HepG2 (cell line): Measurements from ENCODE around the gene ZIC2. TPM values are rescaled to one million over a fixed set of nuclear protein-coding genes. Genes with fewer than 3 reads are reported as not detected.

Experiments used
- ADNP ChIP-seq: sonication (generic); formaldehyde crosslinking; IDR thresholded peaks from 2 replicates; pipeline ENCODE4 v1.4.0; 2020; ENCODE audit warnings: missing genetic modification reagents
- ARNT2 ChIP-seq: sonication (generic); formaldehyde crosslinking; IDR thresholded peaks from 2 replicates; pipeline ENCODE4 v1.8.0; 2022; ENCODE audit warnings: mild to moderate bottlenecking, low read depth, missing genetic modification reagents, moderate library complexity
- BCL6 ChIP-seq: IDR thresholded peaks from 2 replicates; pipeline ENCODE4 v1.6.1; 2016; ENCODE audit warnings: missing genetic modification reagents, missing compliant biosample characterization
- CSRNP2 ChIP-seq: sonication (generic); formaldehyde crosslinking; conservative IDR thresholded peaks from 2 replicates; pipeline ENCODE4 v1.8.0; 2022; ENCODE audit warnings: low read depth, missing genetic modification reagents
- FOXA3 ChIP-seq: IDR thresholded peaks from 2 replicates; pipeline ENCODE4 v1.6.1; 2016; ENCODE audit warnings: missing genetic modification reagents, missing compliant biosample characterization
- FOXK1 ChIP-seq: sonication (generic); formaldehyde crosslinking; IDR thresholded peaks from 2 replicates; pipeline ENCODE4 v1.4.0; 2020; ENCODE audit warnings: low read depth, missing genetic modification reagents, borderline replicate concordance
- HNRNPL ChIP-seq: fragments of 200-400 bp; formaldehyde crosslinking; IDR thresholded peaks from 2 replicates; pipeline ENCODE4 v1.6.1; 2017; ENCODE audit warnings: mild to moderate bottlenecking, low read depth, low read length
- HOXA5 ChIP-seq: sonication (generic); formaldehyde crosslinking; IDR thresholded peaks from 2 replicates; pipeline ENCODE4 v1.4.0; 2020; ENCODE audit warnings: missing genetic modification reagents
- KLF13 ChIP-seq: sonication (generic); formaldehyde crosslinking; IDR thresholded peaks from 2 replicates; pipeline ENCODE4 v1.4.0; 2020; ENCODE audit warnings: mild to moderate bottlenecking, missing genetic modification reagents
- MYC ChIP-seq: sonication (generic); formaldehyde crosslinking; IDR thresholded peaks from 2 replicates; pipeline ENCODE4 v1.9.0; 2021; ENCODE audit warnings: missing genetic modification reagents, borderline replicate concordance
- NFIB ChIP-seq: sonication (generic); formaldehyde crosslinking; IDR thresholded peaks from 2 replicates; pipeline ENCODE4 v1.9.0; 2021; ENCODE audit warnings: missing genetic modification reagents, mild to moderate bottlenecking, borderline replicate concordance
- SAP130 ChIP-seq: IDR thresholded peaks from 2 replicates; pipeline ENCODE4 v1.6.1; 2016; ENCODE audit warnings: low read depth
- SYNCRIP ChIP-seq: fragments of 200-400 bp; formaldehyde crosslinking; IDR thresholded peaks from 2 replicates; pipeline ENCODE4 v1.6.1; 2018; ENCODE audit warnings: mild to moderate bottlenecking, low read depth, low read length; ENCODE audit not compliant: insufficient read depth
- TCF7L2 ChIP-seq: IDR thresholded peaks from 2 replicates; pipeline ENCODE4 v1.6.1; 2011; ENCODE audit warnings: mild to moderate bottlenecking, low read depth, low read length, moderate library complexity
- ZFP62 ChIP-seq: sonication (generic); formaldehyde crosslinking; IDR thresholded peaks from 2 replicates; pipeline ENCODE4 v1.4.0; 2020; ENCODE audit warnings: missing genetic modification reagents
- ZFP82 ChIP-seq: sonication (generic); formaldehyde crosslinking; IDR thresholded peaks from 2 replicates; pipeline ENCODE4 v1.5.1; 2020; ENCODE audit warnings: mild to moderate bottlenecking, missing genetic modification reagents, borderline replicate concordance
- ZFY ChIP-seq: sonication (generic); formaldehyde crosslinking; IDR thresholded peaks from 2 replicates; pipeline ENCODE4 v1.4.0; 2020; ENCODE audit warnings: missing genetic modification reagents
- ZNF121 ChIP-seq: sonication (generic); formaldehyde crosslinking; IDR thresholded peaks from 2 replicates; pipeline ENCODE4 v1.5.0; 2020; ENCODE audit warnings: mild to moderate bottlenecking, missing genetic modification reagents
- ZNF138 ChIP-seq: sonication (generic); formaldehyde crosslinking; IDR thresholded peaks from 2 replicates; pipeline ENCODE4 v1.5.0; 2020; ENCODE audit warnings: mild to moderate bottlenecking, low read depth, missing genetic modification reagents
- ZNF441 ChIP-seq: sonication (generic); formaldehyde crosslinking; IDR thresholded peaks from 2 replicates; pipeline ENCODE4 v1.7.0; 2021; ENCODE audit warnings: missing genetic modification reagents, borderline replicate concordance
- ZNF644 ChIP-seq: IDR thresholded peaks from 2 replicates; pipeline ENCODE4 v1.6.1; 2016; ENCODE audit warnings: low read depth
- ZNF672 ChIP-seq: sonication (generic); formaldehyde crosslinking; IDR thresholded peaks from 2 replicates; pipeline ENCODE4 v1.8.1; 2022; ENCODE audit warnings: missing genetic modification reagents
- ZNF776 ChIP-seq: sonication (generic); formaldehyde crosslinking; IDR thresholded peaks from 2 replicates; pipeline ENCODE4 v1.4.0; 2020; ENCODE audit warnings: mild to moderate bottlenecking, missing genetic modification reagents
- ZNF83 ChIP-seq: sonication (generic); formaldehyde crosslinking; IDR thresholded peaks from 2 replicates; pipeline ENCODE4 v1.4.0; 2020; ENCODE audit warnings: missing genetic modification reagents, mild to moderate bottlenecking, borderline replicate concordance
- polyA plus RNA-seq, 8 experiments: library from polyadenylated mRNA; depleted of rRNA in 3 of 8; stranded (reverse) in 7 of 8; unstranded in 1 of 8; fragments of >200 nt; fragmentation: Illumina TruSeq in 4 of 8; extraction: Trizol in 4 of 8; gene quantifications; 2 replicates each; pipeline versions ENCODE4 v1.2.1 to v1.2.3, GENCODE V29; 2011 to 2016; ENCODE audit warnings: low read depth in 4 of 8, missing spikeins in 1 of 8, mixed read lengths in 1 of 8; ENCODE audit not compliant: insufficient read depth in 1 of 8
- total RNA-seq, 5 experiments: library from RNA; depleted of rRNA; stranded (reverse); fragments of >200 nt; fragmentation: Illumina TruSeq; extraction: Trizol; gene quantifications; 2 replicates each; pipeline ENCODE4 v1.2.3, GENCODE V29; 2016; ENCODE audit warnings: low read depth in 1 of 5
- TF ChIP-seq, protein P1 (sequence below): sonication (generic); formaldehyde crosslinking; IDR thresholded peaks from 2 replicates; pipeline ENCODE4 v1.9.0; 2021; ENCODE audit warnings: missing genetic modification reagents, mild to moderate bottlenecking, borderline replicate concordance
- TF ChIP-seq, protein P2 (sequence below): sonication (generic); formaldehyde crosslinking; IDR thresholded peaks from 2 replicates; pipeline ENCODE4 v1.5.0; 2020; ENCODE audit warnings: mild to moderate bottlenecking, missing genetic modification reagents, borderline replicate concordance

ZIC2 gene
- total and polyA plus RNA-seq, 2 of the 13 experiments (the other 11 are each of a cell fraction or from before 2014, with no cell fraction given), result 0.13 TPM; not detected in 1

DNA sequence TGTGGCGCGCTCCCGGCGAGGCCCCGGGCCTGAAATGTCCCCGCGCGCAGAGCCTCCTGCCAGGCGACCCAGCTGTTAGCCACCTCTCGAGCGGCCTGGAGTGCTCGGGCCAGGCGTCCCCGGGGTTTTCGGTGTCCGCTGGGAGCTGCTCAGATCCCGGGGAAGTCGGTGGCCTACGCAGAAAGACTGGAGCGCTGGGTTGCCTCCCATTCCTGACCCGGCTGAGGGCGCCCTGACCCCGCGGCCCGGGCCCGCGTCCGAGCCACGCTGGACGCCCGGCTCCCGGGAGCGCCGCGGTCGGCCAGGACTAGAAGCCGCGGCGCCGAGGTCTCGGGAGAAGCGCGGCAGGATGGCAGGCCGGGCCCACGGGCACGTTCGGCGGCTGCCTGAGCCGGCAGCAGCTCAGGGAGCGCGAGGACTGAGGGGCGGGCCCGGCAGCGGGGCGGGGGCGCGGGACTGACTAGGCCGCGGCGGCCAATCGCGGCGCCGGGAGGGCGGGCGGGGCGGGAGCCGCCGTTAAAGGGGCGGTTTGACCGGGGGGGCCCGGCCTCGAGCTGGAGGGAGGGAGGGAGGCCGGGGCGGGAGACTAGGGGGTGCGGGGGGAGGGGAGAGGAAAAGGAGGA lies 1.3 kb upstream of the ZIC2 start (continued):
- TF ChIP-seq ZFY (CRISPR knock-in tag) (peak; percentile 78), ARNT2 (CRISPR knock-in tag) (peak; percentile 53; the same call in 1 of the 2 replicates), HOXA5 (no peak), HNRNPL (no peak), ZFP62 (CRISPR knock-in tag) (no peak), SYNCRIP (no peak), ADNP (CRISPR knock-in tag) (no peak), ZNF138 (CRISPR knock-in tag) (no peak), ZNF672 (no peak), NFIB (CRISPR knock-in tag) (no peak), ZFP82 (CRISPR knock-in tag) (no peak), ZNF441 (CRISPR knock-in tag) (0 out of 2 replicates have a peak, but pooled peaks have one; percentile 38), ZNF121 (CRISPR knock-in tag) (no peak), CSRNP2 (CRISPR knock-in tag) (no peak), FOXA3 (no peak), ZNF644 (no peak), ZNF83 (CRISPR knock-in tag) (no peak), MYC (0 out of 2 replicates have a peak, but pooled peaks have one; percentile 19), FOXK1 (CRISPR knock-in tag) (no peak), KLF13 (CRISPR knock-in tag) (no peak), SAP130 (no peak), ZNF776 (no peak), TCF7L2 (no peak), BCL6 (CRISPR knock-in tag) (peak; percentile 52; the same call in 1 of the 2 replicates)
- TF ChIP-seq, protein P1, sequence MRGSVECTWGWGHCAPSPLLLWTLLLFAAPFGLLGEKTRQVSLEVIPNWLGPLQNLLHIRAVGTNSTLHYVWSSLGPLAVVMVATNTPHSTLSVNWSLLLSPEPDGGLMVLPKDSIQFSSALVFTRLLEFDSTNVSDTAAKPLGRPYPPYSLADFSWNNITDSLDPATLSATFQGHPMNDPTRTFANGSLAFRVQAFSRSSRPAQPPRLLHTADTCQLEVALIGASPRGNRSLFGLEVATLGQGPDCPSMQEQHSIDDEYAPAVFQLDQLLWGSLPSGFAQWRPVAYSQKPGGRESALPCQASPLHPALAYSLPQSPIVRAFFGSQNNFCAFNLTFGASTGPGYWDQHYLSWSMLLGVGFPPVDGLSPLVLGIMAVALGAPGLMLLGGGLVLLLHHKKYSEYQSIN, result no peak
- TF ChIP-seq, protein P2, sequence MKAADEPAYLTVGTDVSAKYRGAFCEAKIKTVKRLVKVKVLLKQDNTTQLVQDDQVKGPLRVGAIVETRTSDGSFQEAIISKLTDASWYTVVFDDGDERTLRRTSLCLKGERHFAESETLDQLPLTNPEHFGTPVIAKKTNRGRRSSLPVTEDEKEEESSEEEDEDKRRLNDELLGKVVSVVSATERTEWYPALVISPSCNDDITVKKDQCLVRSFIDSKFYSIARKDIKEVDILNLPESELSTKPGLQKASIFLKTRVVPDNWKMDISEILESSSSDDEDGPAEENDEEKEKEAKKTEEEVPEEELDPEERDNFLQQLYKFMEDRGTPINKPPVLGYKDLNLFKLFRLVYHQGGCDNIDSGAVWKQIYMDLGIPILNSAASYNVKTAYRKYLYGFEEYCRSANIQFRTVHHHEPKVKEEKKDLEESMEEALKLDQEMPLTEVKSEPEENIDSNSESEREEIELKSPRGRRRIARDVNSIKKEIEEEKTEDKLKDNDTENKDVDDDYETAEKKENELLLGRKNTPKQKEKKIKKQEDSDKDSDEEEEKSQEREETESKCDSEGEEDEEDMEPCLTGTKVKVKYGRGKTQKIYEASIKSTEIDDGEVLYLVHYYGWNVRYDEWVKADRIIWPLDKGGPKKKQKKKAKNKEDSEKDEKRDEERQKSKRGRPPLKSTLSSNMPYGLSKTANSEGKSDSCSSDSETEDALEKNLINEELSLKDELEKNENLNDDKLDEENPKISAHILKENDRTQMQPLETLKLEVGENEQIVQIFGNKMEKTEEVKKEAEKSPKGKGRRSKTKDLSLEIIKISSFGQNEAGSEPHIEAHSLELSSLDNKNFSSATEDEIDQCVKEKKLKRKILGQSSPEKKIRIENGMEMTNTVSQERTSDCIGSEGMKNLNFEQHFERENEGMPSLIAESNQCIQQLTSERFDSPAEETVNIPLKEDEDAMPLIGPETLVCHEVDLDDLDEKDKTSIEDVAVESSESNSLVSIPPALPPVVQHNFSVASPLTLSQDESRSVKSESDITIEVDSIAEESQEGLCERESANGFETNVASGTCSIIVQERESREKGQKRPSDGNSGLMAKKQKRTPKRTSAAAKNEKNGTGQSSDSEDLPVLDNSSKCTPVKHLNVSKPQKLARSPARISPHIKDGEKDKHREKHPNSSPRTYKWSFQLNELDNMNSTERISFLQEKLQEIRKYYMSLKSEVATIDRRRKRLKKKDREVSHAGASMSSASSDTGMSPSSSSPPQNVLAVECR (CRISPR knock-in tag), result peak; percentile 56; the same call in 1 of the 2 replicates
